Endothelial cell of umbilical vein (primary cell): ENCODE results near the gene CDO1. TPM values are rescaled to one million over a fixed set of nuclear protein-coding genes. Genes with fewer than 3 reads are reported as not detected.

Source experiments
- BruUV-seq: library from RNA; stranded (reverse); fragments of 400-500 nt; replicated peaks from 2 replicates; lab custom pipeline; 2021; lab: Mats Ljungman, UMichigan
- CTCF ChIA-PET: fragments of 300-600, 350-600 bp; sonication (Branson Sonifier 250); formaldehyde crosslinking; loops from one replicate; lab custom pipeline; 2021; ENCODE audit warnings: antibody characterized with exemption, inconsistent platforms; lab: Charles Lee
- POLR2A ChIA-PET: fragments of 300-600, 350-600 bp; sonication (Branson Sonifier 250); formaldehyde crosslinking; loops from one replicate; lab custom pipeline; 2021; ENCODE audit warnings: antibody characterized with exemption, inconsistent platforms; lab: Charles Lee
- DNase-seq: peaks from one replicate; pipeline ENCODE4 v3.0.0-alpha.2; 2011; ENCODE audit warnings: low read depth, low spot score
- FAIRE-seq: peaks from 2 replicates; lab custom pipeline; 2011; peaks lifted over from hg19 to GRCh38; lab: Jason Lieb, UNC
- H2AFZ ChIP-seq: 2 replicates; pipeline ENCODE4 v1.6.0; 2012; ENCODE audit warnings: low read depth, low read length, control low read depth, inconsistent platforms
- H3K27ac ChIP-seq: 2 replicates; pipeline ENCODE4 v1.5.1; 2011; ENCODE audit warnings: low read depth, mild to moderate bottlenecking, control low read depth, low read length, moderate library complexity; ENCODE audit not compliant: insufficient read depth
- H3K27me3 ChIP-seq, 2 experiments: 2 replicates each; pipeline versions ENCODE4 v1.6.0 to v1.6.1; 2011; ENCODE audit warnings: low read length in 2 of 2, mixed read lengths in 1 of 2; ENCODE audit not compliant: control insufficient read depth in 2 of 2, insufficient read depth in 2 of 2
- H3K36me3 ChIP-seq, 2 experiments: 2 replicates in 1 of 2; 3 replicates in 1 of 2; pipeline ENCODE4 v1.5.1; 2011; ENCODE audit warnings: low read length in 2 of 2, mild to moderate bottlenecking in 1 of 2, moderate library complexity in 1 of 2; ENCODE audit not compliant: control insufficient read depth in 2 of 2, insufficient read depth in 2 of 2; ENCODE audit errors: extremely low read depth in 1 of 2
- H3K4me1 ChIP-seq: 3 replicates; pipeline ENCODE4 v1.5.1; 2011; ENCODE audit warnings: mild to moderate bottlenecking, low read length; ENCODE audit not compliant: control insufficient read depth, insufficient read depth; ENCODE audit errors: extremely low read depth
- H3K4me2 ChIP-seq: 2 replicates; pipeline ENCODE4 v1.6.1; 2011; ENCODE audit warnings: low read length, control low read depth, mixed read lengths; ENCODE audit not compliant: insufficient read depth
- H3K4me3 ChIP-seq, 3 experiments: fragments of 200-600 bp in 1 of 3; sonication (generic), shearing (Covaris generic) in 1 of 3; replicated peaks in 1 of 3; 2 replicates each; pipeline ENCODE4 v1.5.1; 2011 to 2016; ENCODE audit warnings: control low read depth in 3 of 3, low read length in 3 of 3, mild to moderate bottlenecking in 2 of 3, inconsistent platforms in 1 of 3, low read depth in 1 of 3, moderate library complexity in 1 of 3; ENCODE audit not compliant: insufficient read depth in 1 of 3
- H3K79me2 ChIP-seq: 2 replicates; pipeline ENCODE4 v1.6.0; 2012; ENCODE audit warnings: low read length, inconsistent platforms; ENCODE audit not compliant: control insufficient read depth, insufficient read depth
- H3K9ac ChIP-seq: replicated peaks from 2 replicates; pipeline ENCODE3; 2011; ENCODE audit warnings: low read length, control low read depth; ENCODE audit not compliant: insufficient read depth; ENCODE audit errors: extremely low read depth
- H3K9me1 ChIP-seq: replicated peaks from 3 replicates; pipeline ENCODE4 v1.6.0; 2011; ENCODE audit warnings: mild to moderate bottlenecking, low read length; ENCODE audit not compliant: control insufficient read depth, insufficient read depth; ENCODE audit errors: extremely low read depth
- H3K9me3 ChIP-seq: replicated peaks from 2 replicates; pipeline ENCODE4 v1.5.1; 2012; ENCODE audit warnings: low read length, inconsistent platforms; ENCODE audit not compliant: control insufficient read depth, insufficient read depth
- H4K20me1 ChIP-seq: replicated peaks from 2 replicates; pipeline ENCODE3; 2011; ENCODE audit warnings: mild to moderate bottlenecking, low read length; ENCODE audit not compliant: control insufficient read depth, insufficient read depth; ENCODE audit errors: extremely low read depth
- CTCF ChIP-seq, 2 donors: IDR thresholded peaks; 1 replicate in 1 of 2; 2 replicates in 1 of 2; pipeline ENCODE4 v1.5.1; 2011; ENCODE audit warnings: low read length in 2 of 2, mild to moderate bottlenecking in 2 of 2, moderate library complexity in 2 of 2, control low read depth in 1 of 2, inconsistent platforms in 1 of 2, low read depth in 1 of 2; ENCODE audit not compliant: insufficient read depth in 1 of 2; ENCODE audit errors: extremely low read depth in 1 of 2
- EZH2 ChIP-seq: IDR thresholded peaks from 2 replicates; pipeline ENCODE4 v1.6.1; 2012; ENCODE audit warnings: borderline replicate concordance, low read depth, mild to moderate bottlenecking, moderate library complexity, low read length, inconsistent platforms; ENCODE audit not compliant: severe bottlenecking
- FOS ChIP-seq: IDR thresholded peaks from 2 replicates; pipeline ENCODE4 v1.6.1; 2011; ENCODE audit warnings: mild to moderate bottlenecking, low read length, moderate library complexity, borderline replicate concordance; ENCODE audit not compliant: insufficient read depth
- GATA2 ChIP-seq: IDR thresholded peaks from 2 replicates; pipeline ENCODE4 v1.7.0; 2011; ENCODE audit warnings: low read depth, mild to moderate bottlenecking, moderate library complexity, mixed read lengths, low read length; ENCODE audit not compliant: insufficient read length, insufficient read depth
- JUN ChIP-seq: IDR thresholded peaks from 2 replicates; pipeline ENCODE4 v1.6.1; 2011; ENCODE audit warnings: borderline replicate concordance, low read depth; ENCODE audit not compliant: insufficient read length, insufficient read depth
- MAX ChIP-seq: IDR thresholded peaks from 2 replicates; pipeline ENCODE4 v1.6.1; 2011; ENCODE audit not compliant: insufficient read depth, insufficient read length
- MYC ChIP-seq: IDR thresholded peaks from one replicate; pipeline ENCODE4 v1.6.1; 2011; ENCODE audit warnings: mild to moderate bottlenecking, low read depth, low read length
- POLR2A ChIP-seq: IDR thresholded peaks from 2 replicates; pipeline ENCODE4 v1.6.1; 2012; ENCODE audit warnings: low read depth, mild to moderate bottlenecking, control low read depth, low read length
- POLR2AphosphoS5 ChIP-seq: IDR thresholded peaks from 2 replicates; pipeline ENCODE4 v1.6.1; 2012; ENCODE audit warnings: low read depth, mild to moderate bottlenecking, control low read depth, low read length, moderate library complexity; ENCODE audit not compliant: insufficient read depth
- dilution Hi-C: fragments of 300-500 bp; cut with MboI; formaldehyde crosslinking; loops from one replicate; pipeline ENCODE4 v1.15.0; 2019; ENCODE audit warnings: low sequenced_read_pairs; ENCODE audit not compliant: extremely low pct_ligation_motif_present
- intact Hi-C: fragments of 100-400 bp; cut with micrococcal nuclease; formaldehyde crosslinking; loops from one replicate; pipeline ENCODE4 v1.10.0; 2022
- polyA plus RNA-seq, 4 experiments: library from polyadenylated mRNA; depleted of rRNA in 3 of 4; stranded (reverse) in 3 of 4; unstranded in 1 of 4; fragments of >200 nt; gene quantifications; 2 replicates each; pipeline versions ENCODE4 v1.2.1 to v1.2.3, GENCODE V29; 2011 to 2012; ENCODE audit warnings: missing spikeins in 1 of 4
- total RNA-seq: library from RNA; stranded (reverse); gene quantifications from 2 replicates; pipeline ENCODE4 v1.2.3, GENCODE V29; 2021

CDO1 gene
- total and polyA plus RNA-seq, 2 donors (not counting 3 experiments of a cell fraction or from before 2014, with no cell fraction given), result 1.3 to 1.7 TPM

- Histone ChIP-seq H2AFZ (no peak overlapping the region), H3K9me1 (no peaks in the 10 kb centered on the region), H3K79me2 (no peaks in the 10 kb centered on the region), H3K9ac (no peak overlapping the region), H3K9me3 (no peaks in the 10 kb centered on the region), H3K27ac (no peak overlapping the region), H3K4me3 (no peak overlapping the region), H3K4me2 (no peak overlapping the region), H4K20me1 (no peaks in the 10 kb centered on the region), H3K4me1 (peaks cover 5% of the 10 kb centered on the region), H3K36me3 (no peaks in the 10 kb centered on the region), H3K27me3 (no peaks in the 10 kb centered on the region)
- dilution Hi-C loops, result no loop called here
- ChIA-PET CTCF (interaction anchor here (1.3 kb wide), 1 partner anchor 38 kb away, joined by 3 read pairs; no protein-coding TSS in a partner anchor), POLR2A (no interaction called here)
- peak; percentile 51 for DNase-seq
- no peak for TF ChIP-seq POLR2AphosphoS5
- peak; percentile 26 for TF ChIP-seq GATA2
- TF ChIP-seq MYC, result no peak
- peak; percentile 17 for TF ChIP-seq JUN
- no peak for TF ChIP-seq POLR2A
- peak; percentile 15 for TF ChIP-seq FOS
- no peak for TF ChIP-seq MAX
- TF ChIP-seq EZH2, result no peak
- TF ChIP-seq CTCF (IDR thresholded peaks at IDR 0.05; ENCODE audit: extremely low read depth in 1 of 2, insufficient read depth in 1 of 2, low read depth in 1 of 2, low read length in 2 of 2), result no peak
- intact Hi-C loops, result no loop called here
- no TSS peak for BruUV-seq
- FAIRE-seq, result peak; percentile 40
These were observed 49.9 kb downstream of the CDO1 start for GRCh38 chr5:115766608-115767007.
